22Rv1 (cell line): ENCODE measurements around the gene FRMD3.

Experiments used
- ZFX ChIP-seq: fragments of 450-650 bp; IDR thresholded peaks from 2 replicates; pipeline ENCODE4 v1.6.1; 2017; ENCODE audit warnings: antibody characterized with exemption, borderline replicate concordance
- TF ChIP-seq, protein P1 (sequence below): fragments of 450-650 bp; IDR thresholded peaks from 2 replicates; pipeline ENCODE4 v1.5.1; 2017; ENCODE audit warnings: mild to moderate bottlenecking

DNA sequence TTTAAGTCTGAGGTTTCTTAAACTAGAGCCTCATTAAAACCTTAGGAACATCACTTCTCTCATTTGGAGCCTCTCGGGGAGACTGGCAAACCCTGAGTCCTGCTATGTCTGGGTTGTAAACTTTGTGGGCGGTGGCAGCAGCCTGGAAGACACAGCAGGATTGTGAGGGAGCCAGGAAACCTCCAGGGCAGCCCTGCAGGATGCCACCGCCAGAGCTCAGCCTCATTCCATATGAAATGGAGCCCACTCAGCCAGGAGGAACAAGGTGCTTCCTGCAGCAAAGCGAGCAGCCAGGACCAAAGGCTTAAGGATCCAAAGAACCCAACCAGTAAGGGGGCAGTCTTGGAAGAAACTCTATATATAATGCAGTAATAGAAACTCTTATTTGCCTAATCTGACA lies 46.8 kb upstream of the FRMD3 start:
- TF ChIP-seq, protein P1, sequence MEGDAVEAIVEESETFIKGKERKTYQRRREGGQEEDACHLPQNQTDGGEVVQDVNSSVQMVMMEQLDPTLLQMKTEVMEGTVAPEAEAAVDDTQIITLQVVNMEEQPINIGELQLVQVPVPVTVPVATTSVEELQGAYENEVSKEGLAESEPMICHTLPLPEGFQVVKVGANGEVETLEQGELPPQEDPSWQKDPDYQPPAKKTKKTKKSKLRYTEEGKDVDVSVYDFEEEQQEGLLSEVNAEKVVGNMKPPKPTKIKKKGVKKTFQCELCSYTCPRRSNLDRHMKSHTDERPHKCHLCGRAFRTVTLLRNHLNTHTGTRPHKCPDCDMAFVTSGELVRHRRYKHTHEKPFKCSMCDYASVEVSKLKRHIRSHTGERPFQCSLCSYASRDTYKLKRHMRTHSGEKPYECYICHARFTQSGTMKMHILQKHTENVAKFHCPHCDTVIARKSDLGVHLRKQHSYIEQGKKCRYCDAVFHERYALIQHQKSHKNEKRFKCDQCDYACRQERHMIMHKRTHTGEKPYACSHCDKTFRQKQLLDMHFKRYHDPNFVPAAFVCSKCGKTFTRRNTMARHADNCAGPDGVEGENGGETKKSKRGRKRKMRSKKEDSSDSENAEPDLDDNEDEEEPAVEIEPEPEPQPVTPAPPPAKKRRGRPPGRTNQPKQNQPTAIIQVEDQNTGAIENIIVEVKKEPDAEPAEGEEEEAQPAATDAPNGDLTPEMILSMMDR, result no peak
- TF ChIP-seq ZFX, result no peak
